K562 (cell line): ENCODE results near the gene PPP1R13B. TPM values are rescaled to one million over a fixed set of nuclear protein-coding genes. Genes with fewer than 3 reads are reported as not detected.

Experiments
- ATAC-seq: fragments of 200-7000 bp; cut with Tn5 transposase; 3 replicates; pipeline ENCODE4 v1.9.1; 2020; ENCODE audit warnings: moderate library complexity
- BruUV-seq: library from RNA; stranded (reverse); fragments of 400-500 nt; replicated peaks from 2 replicates; lab custom pipeline; 2021; lab: Mats Ljungman, UMichigan
- CTCF ChIA-PET: fragments of 300-600 bp; formaldehyde crosslinking; extraction: SDS; loops from one replicate; lab custom pipeline; 2021; ENCODE audit warnings: low intra/inter-chr PET ratio; lab: Yijun Ruan, JAX
- POLR2A ChIA-PET: fragments of 300-600, 350-650 bp; sonication (Branson Sonifier 250); formaldehyde crosslinking; extraction: SDS; loops from one replicate; lab custom pipeline; 2021; ENCODE audit warnings: antibody characterized with exemption, inconsistent platforms; lab: Yijun Ruan, JAX
- DNase-seq, 4 experiments: peaks; one replicate each; pipeline versions ENCODE4 v3.0.0 to v3.0.0-alpha.2; 2011 to 2018; ENCODE audit warnings: low spot score in 3 of 4, mixed read lengths in 3 of 4; ENCODE audit errors: extremely low read depth in 1 of 4
- FAIRE-seq: peaks from 2 replicates; lab custom pipeline; 2011; peaks lifted over from hg19 to GRCh38; lab: Jason Lieb, UNC
- H2AFZ ChIP-seq: 2 replicates; pipeline ENCODE4 v1.6.0; 2011; ENCODE audit warnings: low read depth, low read length, control low read depth, inconsistent platforms
- H3K27ac ChIP-seq: fragments of 200-600 bp; 3 replicates; pipeline ENCODE4 v1.8.0; 2011; ENCODE audit warnings: low read depth, mild to moderate bottlenecking, control low read depth, inconsistent platforms, low read length, moderate library complexity, mixed read lengths; ENCODE audit errors: extremely low read depth
- H3K27me3 ChIP-seq, 2 experiments: fragments of 300-600 bp in 1 of 2; 2 replicates in 1 of 2; 3 replicates in 1 of 2; pipeline versions ENCODE4 v1.6.0 to v1.8.0; 2011; ENCODE audit warnings: inconsistent platforms in 2 of 2, low read length in 2 of 2, mild to moderate bottlenecking in 1 of 2, mixed read lengths in 1 of 2, moderate library complexity in 1 of 2; ENCODE audit not compliant: control insufficient read depth in 2 of 2, insufficient read depth in 2 of 2
- H3K36me3 ChIP-seq: fragments of 300-600 bp; 3 replicates; pipeline ENCODE4 v1.8.0; 2011; ENCODE audit warnings: mild to moderate bottlenecking, low read length, inconsistent platforms; ENCODE audit not compliant: control insufficient read depth, insufficient read depth
- H3K4me1 ChIP-seq, 2 experiments: fragments of 200-600 bp in 1 of 2; replicated peaks in 1 of 2; 2 replicates in 1 of 2; 3 replicates in 1 of 2; pipeline versions ENCODE4 v1.5.1 to v1.8.0; 2011; ENCODE audit warnings: inconsistent platforms in 2 of 2, low read length in 2 of 2, mild to moderate bottlenecking in 1 of 2, mixed read lengths in 1 of 2, moderate library complexity in 1 of 2; ENCODE audit not compliant: control insufficient read depth in 2 of 2, insufficient read depth in 2 of 2
- H3K4me2 ChIP-seq: 2 replicates; pipeline ENCODE4 v1.6.1; 2011; ENCODE audit warnings: low read length, control low read depth, inconsistent platforms, mixed read lengths; ENCODE audit not compliant: insufficient read depth
- H3K4me3 ChIP-seq: fragments of 200-600 bp; sonication (generic), shearing (Covaris generic); 2 replicates; pipeline ENCODE4 v1.5.1; 2016; ENCODE audit warnings: control low read depth, inconsistent platforms
- H3K79me2 ChIP-seq: fragments of 200-600 bp; 3 replicates; pipeline ENCODE4 v1.8.0; 2011; ENCODE audit warnings: low read length, inconsistent platforms; ENCODE audit not compliant: control insufficient read depth, insufficient read depth
- H3K9ac ChIP-seq, 2 experiments: 2 replicates each; pipeline versions ENCODE4 v1.6.0 to v1.6.1; 2011; ENCODE audit warnings: low read depth in 2 of 2, low read length in 2 of 2, control low read depth in 1 of 2, inconsistent platforms in 1 of 2, mild to moderate bottlenecking in 1 of 2, mixed read lengths in 1 of 2; ENCODE audit not compliant: insufficient read depth in 1 of 2
- H3K9me1 ChIP-seq: one replicate; pipeline ENCODE4 v1.6.0; 2011; ENCODE audit warnings: inconsistent platforms, mild to moderate bottlenecking, low read length, moderate library complexity; ENCODE audit not compliant: control insufficient read depth, insufficient read depth
- H3K9me3 ChIP-seq: replicated peaks from 2 replicates; pipeline ENCODE4 v1.5.1; 2011; ENCODE audit warnings: low read depth, low read length, inconsistent platforms; ENCODE audit not compliant: control insufficient read depth, insufficient read depth
- H4K20me1 ChIP-seq: replicated peaks from 2 replicates; pipeline ENCODE4 v1.6.1; 2011; ENCODE audit warnings: low read length, inconsistent platforms, mixed read lengths; ENCODE audit not compliant: control insufficient read depth, insufficient read depth
- FOXJ2 ChIP-seq: fragments of 200-800 bp; sonication (Bioruptor generic); IDR thresholded peaks from 2 replicates; pipeline ENCODE4 v1.6.1; 2016; ENCODE audit warnings: missing genetic modification characterization, missing compliant biosample characterization
- PML ChIP-seq: IDR thresholded peaks from 2 replicates; pipeline ENCODE4 v1.6.1; 2012; ENCODE audit warnings: low read length, inconsistent platforms
- POLR2G ChIP-seq: fragments of 200-400 bp; formaldehyde crosslinking; IDR thresholded peaks from 2 replicates; pipeline ENCODE4 v1.6.1; 2017; ENCODE audit warnings: low read depth, mild to moderate bottlenecking, antibody characterized with exemption, low read length, moderate library complexity
- RB1 ChIP-seq: fragments of 450-650 bp; IDR thresholded peaks from 2 replicates; pipeline ENCODE4 v1.6.1; 2017; ENCODE audit warnings: low read depth, mild to moderate bottlenecking
- RBFOX2 ChIP-seq: fragments of 200-400 bp; formaldehyde crosslinking; IDR thresholded peaks from 2 replicates; pipeline ENCODE4 v1.6.1; 2017; ENCODE audit warnings: low read depth, mild to moderate bottlenecking, low read length, moderate library complexity
- RBM22 ChIP-seq: fragments of 200-400 bp; formaldehyde crosslinking; IDR thresholded peaks from 2 replicates; pipeline ENCODE4 v1.6.1; 2018; ENCODE audit warnings: low read length, low read depth; ENCODE audit not compliant: poor library complexity, severe bottlenecking
- RBM25 ChIP-seq: fragments of 200-400 bp; formaldehyde crosslinking; IDR thresholded peaks from 2 replicates; pipeline ENCODE4 v1.6.1; 2018; ENCODE audit warnings: low read length, low read depth, moderate library complexity; ENCODE audit not compliant: severe bottlenecking
- ZFPM2 ChIP-seq: fragments of 250-450 bp; sonication (Bioruptor Pico); IDR thresholded peaks from 2 replicates; pipeline ENCODE4 v1.5.1; 2022; ENCODE audit warnings: mild to moderate bottlenecking
- ZNF354B ChIP-seq: fragments of 250-450 bp; sonication (Bioruptor Pico); IDR thresholded peaks from 2 replicates; pipeline ENCODE4 v1.4.0; 2020
- ZNF780A ChIP-seq: fragments of 250-450 bp; sonication (Bioruptor Pico); IDR thresholded peaks from 2 replicates; pipeline ENCODE4 v1.5.0; 2021; ENCODE audit warnings: mild to moderate bottlenecking
- WGBS: fragments of 100-300 bp; shearing (Covaris generic); methylation state at CpG from one replicate; pipeline ENCODE4 v1.1.6; 2016; ENCODE audit warnings: low coverage, mixed read lengths; ENCODE audit not compliant: insufficient coverage; ENCODE audit errors: missing lambda C conversion rate; 5-methylcytosine and 5-hydroxymethylcytosine counted together
- in situ Hi-C: fragments of 300-500 bp; cut with MboI; formaldehyde crosslinking; loops from 4 replicates; pipeline ENCODE4 v1.15.0; 2018; ENCODE audit warnings: inconsistent platforms, mixed read lengths
- intact Hi-C: fragments of 100-400 bp; cut with micrococcal nuclease; formaldehyde crosslinking; loops from 2 replicates; pipeline ENCODE4 v1.14.2; 2022
- polyA plus RNA-seq, 8 experiments: library from polyadenylated mRNA; depleted of rRNA in 4 of 8; stranded (reverse) in 5 of 8; unstranded in 3 of 8; fragments of >200 nt; fragmentation: Nextera tagmentation in 2 of 8; fragmentation: Illumina TruSeq in 1 of 8; extraction: Ambion mirVana in 2 of 8; extraction: Trizol in 1 of 8; gene quantifications; 2 replicates each; pipeline versions ENCODE4 v1.2.1 to v1.2.3, GENCODE V29; 2011 to 2014; ENCODE audit warnings: inconsistent platforms in 1 of 8, missing spikeins in 1 of 8
- total RNA-seq, 7 experiments: library from RNA; depleted of rRNA in 6 of 7; stranded (reverse); fragments of >200 nt in 6 of 7; fragmentation: Illumina TruSeq in 2 of 7; extraction: Trizol in 2 of 7; gene quantifications; 2 replicates each; pipeline versions ENCODE4 v1.2.1 to v1.2.3, GENCODE V29; 2011 to 2021; ENCODE audit warnings: low replicate concordance in 1 of 7

The PPP1R13B gene
- total and polyA plus RNA-seq, 9 of the 15 experiments (the other 6 are each of a cell fraction or from before 2014, with no cell fraction given) = 0.03 to 1.7 (median 0.15) TPM

GRCh38 chr14:103699261-103699661 is 148.1 kb downstream of the PPP1R13B start (continued):
- no peak for TF ChIP-seq ZNF354B (CRISPR knock-in tag)
- no peak for TF ChIP-seq ZNF780A (CRISPR knock-in tag)
- peak; percentile 39; the same call in 1 of the 2 replicates for TF ChIP-seq POLR2G
- no peak for TF ChIP-seq RBM25
- no peak for TF ChIP-seq PML
- TF ChIP-seq ZFPM2 = no peak

GRCh38 chr14:103698380-103699260 is 148.8 kb downstream of the PPP1R13B start:
- no peaks in the 10 kb centered on the region for H3K79me2 ChIP-seq
- 93% methylated on average over 16 of the region's 33 CpGs for WGBS
- H3K9me3 ChIP-seq = no peaks in the 10 kb centered on the region
- H3K4me2 ChIP-seq = no peak overlapping the region
- H4K20me1 ChIP-seq = no peaks in the 10 kb centered on the region; the same call in 1 of the 2 replicates
- H3K9me1 ChIP-seq = no peaks in the 10 kb centered on the region
- TF ChIP-seq PML = 0 out of 2 replicates have a peak, but pooled peaks have one; percentile 18
- TF ChIP-seq RBM22 = peak; percentile 86
- TF ChIP-seq RBFOX2 = peak; percentile 12; the same call in 1 of the 2 replicates
- TF ChIP-seq POLR2G = peak; percentile 70
- TF ChIP-seq FOXJ2 (tag) = no peak
- TF ChIP-seq RB1 = no peak
- peaks cover 0 to 32% of the 10 kb centered on the region in 2 experiments; a peak in 2 of 5 replicates for H3K4me1 ChIP-seq
- peak overlapping the region in 1 of 2 experiments; percentile 45; a peak in 2 of 4 replicates for H3K9ac ChIP-seq
- no peak overlapping the region for H3K27ac ChIP-seq
- no TSS peak for BruUV-seq
- H2AFZ ChIP-seq = no peak overlapping the region
- no peaks in the 10 kb centered on the region for H3K27me3 ChIP-seq
- CTCF ChIA-PET = no interaction called here
- H3K4me3 ChIP-seq = no peak overlapping the region
- ATAC-seq (peak; percentile 5; the same call in 1 of the 3 replicates), DNase-seq (no peak), FAIRE-seq (no peak)
- intact Hi-C loops = no loop called here
- POLR2A ChIA-PET = interaction anchor here (0.6 to 0.9 kb wide), 5 partner anchors 19 to 195 kb away, joined by 3 to 4 read pairs (median 3); no protein-coding TSS in a partner anchor
- in situ Hi-C loops = no loop called here
- peaks cover 81% of the 10 kb centered on the region; the same call in 2 of the 3 replicates for H3K36me3 ChIP-seq
